Measurements from ENCODE around the gene MBD1.

DNA sequence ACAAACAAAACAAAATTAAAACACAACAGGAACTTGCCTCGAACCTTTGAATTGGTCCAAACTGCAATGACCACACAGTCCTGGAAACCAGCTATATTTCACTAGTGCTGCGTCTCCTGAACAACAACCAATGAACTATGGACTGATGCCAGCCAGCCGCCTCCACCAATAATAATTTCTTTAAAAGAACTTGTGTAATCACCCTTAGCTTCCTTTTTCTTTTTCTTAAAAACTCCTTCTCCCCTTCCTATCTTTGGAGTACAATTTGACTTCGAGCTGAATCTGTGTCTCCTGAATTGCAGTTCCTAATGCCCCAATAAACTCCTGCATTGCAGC is 7.8 kb upstream of the MBD1 start:
- TF ChIP-seq TAF1 (IDR thresholded peaks at IDR 0.05; ENCODE audit: borderline replicate concordance, insufficient read depth, low read length): no peak
- TF ChIP-seq POLR2AphosphoS5 (IDR thresholded peaks at IDR 0.05; ENCODE audit: low read depth, low read length): no peak
- no peak for TF ChIP-seq REST (IDR thresholded peaks at IDR 0.05; ENCODE audit: insufficient read depth in 1 of 2, low read depth in 2 of 2, low read length in 2 of 2)
